K562 (cell line): Measurements from ENCODE around the gene MRPL22. TPM values are rescaled to one million over a fixed set of nuclear protein-coding genes. Genes with fewer than 3 reads are reported as not detected.

Source experiments
- ATAC-seq: fragments of 200-7000 bp; cut with Tn5 transposase; 3 replicates; pipeline ENCODE4 v1.9.1; 2020; ENCODE audit warnings: moderate library complexity
- BruUV-seq: library from RNA; stranded (reverse); fragments of 400-500 nt; replicated peaks from 2 replicates; lab custom pipeline; 2021; lab: Mats Ljungman, UMichigan
- CTCF ChIA-PET: fragments of 300-600 bp; formaldehyde crosslinking; extraction: SDS; loops from one replicate; lab custom pipeline; 2021; ENCODE audit warnings: low intra/inter-chr PET ratio; lab: Yijun Ruan, JAX
- POLR2A ChIA-PET: fragments of 300-600, 350-650 bp; sonication (Branson Sonifier 250); formaldehyde crosslinking; extraction: SDS; loops from one replicate; lab custom pipeline; 2021; ENCODE audit warnings: antibody characterized with exemption, inconsistent platforms; lab: Yijun Ruan, JAX
- DNase-seq, 4 experiments: peaks; one replicate each; pipeline versions ENCODE4 v3.0.0 to v3.0.0-alpha.2; 2011 to 2018; ENCODE audit warnings: low spot score in 3 of 4, mixed read lengths in 3 of 4; ENCODE audit errors: extremely low read depth in 1 of 4
- FAIRE-seq: peaks from 2 replicates; lab custom pipeline; 2011; peaks lifted over from hg19 to GRCh38; lab: Jason Lieb, UNC
- H2AFZ ChIP-seq: 2 replicates; pipeline ENCODE4 v1.6.0; 2011; ENCODE audit warnings: low read depth, low read length, control low read depth, inconsistent platforms
- H3K27ac ChIP-seq: fragments of 200-600 bp; 3 replicates; pipeline ENCODE4 v1.8.0; 2011; ENCODE audit warnings: low read depth, mild to moderate bottlenecking, control low read depth, inconsistent platforms, low read length, moderate library complexity, mixed read lengths; ENCODE audit errors: extremely low read depth
- H3K27me3 ChIP-seq, 2 experiments: fragments of 300-600 bp in 1 of 2; 2 replicates in 1 of 2; 3 replicates in 1 of 2; pipeline versions ENCODE4 v1.6.0 to v1.8.0; 2011; ENCODE audit warnings: inconsistent platforms in 2 of 2, low read length in 2 of 2, mild to moderate bottlenecking in 1 of 2, mixed read lengths in 1 of 2, moderate library complexity in 1 of 2; ENCODE audit not compliant: control insufficient read depth in 2 of 2, insufficient read depth in 2 of 2
- H3K36me3 ChIP-seq: fragments of 300-600 bp; 3 replicates; pipeline ENCODE4 v1.8.0; 2011; ENCODE audit warnings: mild to moderate bottlenecking, low read length, inconsistent platforms; ENCODE audit not compliant: control insufficient read depth, insufficient read depth
- H3K4me1 ChIP-seq, 2 experiments: fragments of 200-600 bp in 1 of 2; replicated peaks in 1 of 2; 2 replicates in 1 of 2; 3 replicates in 1 of 2; pipeline versions ENCODE4 v1.5.1 to v1.8.0; 2011; ENCODE audit warnings: inconsistent platforms in 2 of 2, low read length in 2 of 2, mild to moderate bottlenecking in 1 of 2, mixed read lengths in 1 of 2, moderate library complexity in 1 of 2; ENCODE audit not compliant: control insufficient read depth in 2 of 2, insufficient read depth in 2 of 2
- H3K4me2 ChIP-seq: 2 replicates; pipeline ENCODE4 v1.6.1; 2011; ENCODE audit warnings: low read length, control low read depth, inconsistent platforms, mixed read lengths; ENCODE audit not compliant: insufficient read depth
- H3K4me3 ChIP-seq: fragments of 200-600 bp; sonication (generic), shearing (Covaris generic); 2 replicates; pipeline ENCODE4 v1.5.1; 2016; ENCODE audit warnings: control low read depth, inconsistent platforms
- H3K79me2 ChIP-seq: fragments of 200-600 bp; 3 replicates; pipeline ENCODE4 v1.8.0; 2011; ENCODE audit warnings: low read length, inconsistent platforms; ENCODE audit not compliant: control insufficient read depth, insufficient read depth
- H3K9ac ChIP-seq, 2 experiments: 2 replicates each; pipeline versions ENCODE4 v1.6.0 to v1.6.1; 2011; ENCODE audit warnings: low read depth in 2 of 2, low read length in 2 of 2, control low read depth in 1 of 2, inconsistent platforms in 1 of 2, mild to moderate bottlenecking in 1 of 2, mixed read lengths in 1 of 2; ENCODE audit not compliant: insufficient read depth in 1 of 2
- H3K9me1 ChIP-seq: one replicate; pipeline ENCODE4 v1.6.0; 2011; ENCODE audit warnings: inconsistent platforms, mild to moderate bottlenecking, low read length, moderate library complexity; ENCODE audit not compliant: control insufficient read depth, insufficient read depth
- H3K9me3 ChIP-seq: replicated peaks from 2 replicates; pipeline ENCODE4 v1.5.1; 2011; ENCODE audit warnings: low read depth, low read length, inconsistent platforms; ENCODE audit not compliant: control insufficient read depth, insufficient read depth
- H4K20me1 ChIP-seq: replicated peaks from 2 replicates; pipeline ENCODE4 v1.6.1; 2011; ENCODE audit warnings: low read length, inconsistent platforms, mixed read lengths; ENCODE audit not compliant: control insufficient read depth, insufficient read depth
- ETV6 ChIP-seq, 3 experiments: fragments of 150-350 bp in 1 of 3; sonication (generic) in 1 of 3; formaldehyde crosslinking in 1 of 3; IDR thresholded peaks; 2 replicates each; pipeline versions ENCODE4 v1.6.1 to v1.8.0; 2014 to 2022; ENCODE audit warnings: borderline replicate concordance in 2 of 3, low read depth in 2 of 3, antibody characterized with exemption in 1 of 3, low read length in 1 of 3, mild to moderate bottlenecking in 1 of 3, missing genetic modification reagents in 1 of 3
- EZH2 ChIP-seq: IDR thresholded peaks from 2 replicates; pipeline ENCODE4 v1.6.1; 2012; ENCODE audit warnings: low read depth, mild to moderate bottlenecking, inconsistent platforms, low read length, borderline replicate concordance
- RNF219 ChIP-seq: fragments of 250-450 bp; sonication (Bioruptor Pico); IDR thresholded peaks from 2 replicates; pipeline ENCODE4 v1.5.0; 2022; ENCODE audit warnings: mild to moderate bottlenecking
- TEAD2 ChIP-seq: fragments of 450-650 bp; IDR thresholded peaks from 2 replicates; pipeline ENCODE4 v1.6.1; 2016; ENCODE audit warnings: missing genetic modification characterization, control low read depth, missing compliant biosample characterization
- whole genome bisulfite sequencing: fragments of 100-300 bp; shearing (Covaris generic); methylation state at CpG from one replicate; pipeline ENCODE4 v1.1.6; 2016; ENCODE audit warnings: low coverage, mixed read lengths; ENCODE audit not compliant: insufficient coverage; ENCODE audit errors: missing lambda C conversion rate; 5-methylcytosine and 5-hydroxymethylcytosine counted together
- in situ Hi-C: fragments of 300-500 bp; cut with MboI; formaldehyde crosslinking; loops from 4 replicates; pipeline ENCODE4 v1.15.0; 2018; ENCODE audit warnings: inconsistent platforms, mixed read lengths
- intact Hi-C: fragments of 100-400 bp; cut with micrococcal nuclease; formaldehyde crosslinking; loops from 2 replicates; pipeline ENCODE4 v1.14.2; 2022
- polyA plus RNA-seq, 8 experiments: library from polyadenylated mRNA; depleted of rRNA in 4 of 8; stranded (reverse) in 5 of 8; unstranded in 3 of 8; fragments of >200 nt; fragmentation: Nextera tagmentation in 2 of 8; fragmentation: Illumina TruSeq in 1 of 8; extraction: Ambion mirVana in 2 of 8; extraction: Trizol in 1 of 8; gene quantifications; 2 replicates each; pipeline versions ENCODE4 v1.2.1 to v1.2.3, GENCODE V29; 2011 to 2014; ENCODE audit warnings: inconsistent platforms in 1 of 8, missing spikeins in 1 of 8
- total RNA-seq, 7 experiments: library from RNA; depleted of rRNA in 6 of 7; stranded (reverse); fragments of >200 nt in 6 of 7; fragmentation: Illumina TruSeq in 2 of 7; extraction: Trizol in 2 of 7; gene quantifications; 2 replicates each; pipeline versions ENCODE4 v1.2.1 to v1.2.3, GENCODE V29; 2011 to 2021; ENCODE audit warnings: low replicate concordance in 1 of 7

MRPL22 gene
- total and polyA plus RNA-seq, 9 of the 15 experiments (the other 6 are each of a cell fraction or from before 2014, with no cell fraction given) = 41.1 to 424 (median 102) TPM

GRCh38 chr5:154892369-154892771, 48.5 kb upstream of the MRPL22 start:
- ChIA-PET POLR2A (interaction anchor here (0.6 to 1.4 kb wide), 2 partner anchors 12 to 29 kb away, joined by 3 read pairs; no protein-coding TSS in a partner anchor), CTCF (no interaction called here)
- intact Hi-C loops = no loop called here
- in situ Hi-C loops = no loop called here
- H2AFZ ChIP-seq = no peak overlapping the region
- WGBS = 92% methylated on average over 13 of the region's 13 CpGs
- H3K4me3 ChIP-seq = no peak overlapping the region
- H3K9ac ChIP-seq = no peak overlapping the region
- H3K27me3 ChIP-seq = no peaks in the 10 kb centered on the region
- no peaks in the 10 kb centered on the region for H3K9me1 ChIP-seq
- DNase-seq = no peak
- H3K36me3 ChIP-seq = peaks cover 92% of the 10 kb centered on the region
- no peaks in the 10 kb centered on the region for H3K79me2 ChIP-seq
- H3K27ac ChIP-seq = no peak overlapping the region
- H4K20me1 ChIP-seq = no peaks in the 10 kb centered on the region
- no peaks in the 10 kb centered on the region for H3K4me1 ChIP-seq
- H3K4me2 ChIP-seq = no peak overlapping the region
- ATAC-seq = no peak
- H3K9me3 ChIP-seq = peaks cover 4% of the 10 kb centered on the region
- TF ChIP-seq RNF219 (CRISPR knock-in tag) (no peak), EZH2 (no peak), TEAD2 (tag) (no peak), ETV6 (IDR thresholded peaks at IDR 0.05; ENCODE audit: borderline replicate concordance in 1 of 2, low read depth in 2 of 2, low read length in 1 of 2) (no peak), ETV6 (CRISPR knock-in tag; IDR thresholded peaks at IDR 0.05; ENCODE audit: borderline replicate concordance) (no peak)
- BruUV-seq = no TSS peak
- no peak for FAIRE-seq
